HG03175 (cell line): Measurements from ENCODE around the gene MYO7B.

Source experiments
- ATAC-seq: cut with Tn5 transposase; IDR thresholded peaks from one replicate; pipeline ENCODE4 v1.9.1; 2021; ENCODE audit warnings: mild to moderate bottlenecking, moderate library complexity; ENCODE audit not compliant: unreplicated experiment

MYO7B gene

GRCh38 chr2:127551221-127551930, 15.9 kb downstream of the MYO7B start:
- ATAC-seq: no peak

- no peak for ATAC-seq
These were observed 16.9 kb downstream of the MYO7B start for GRCh38 chr2:127552336-127552735.

- ATAC-seq: no peak
These were observed 17.4 kb downstream of the MYO7B start for GRCh38 chr2:127552846-127553245.

GRCh38 chr2:127558911-127559310, 23.4 kb downstream of the MYO7B start:
- no peak for ATAC-seq

GRCh38 chr2:127559454-127559853, 24.0 kb downstream of the MYO7B start:
- no peak for ATAC-seq

- no peak for ATAC-seq
These were observed 24.9 kb downstream of the MYO7B start for GRCh38 chr2:127560201-127560930.

- ATAC-seq: no peak
These were observed 25.4 kb downstream of the MYO7B start for GRCh38 chr2:127560931-127561280.

GRCh38 chr2:127561371-127561770, 25.9 kb downstream of the MYO7B start:
- no peak for ATAC-seq

GRCh38 chr2:127562936-127563335, 27.5 kb downstream of the MYO7B start:
- ATAC-seq: no peak

- ATAC-seq: peak; percentile 96
These were observed 28.3 kb downstream of the MYO7B start for GRCh38 chr2:127563458-127564428.

GRCh38 chr2:127564429-127565260, 29.2 kb downstream of the MYO7B start:
- no peak for ATAC-seq

GRCh38 chr2:127565261-127566138, 30.0 kb downstream of the MYO7B start:
- no peak for ATAC-seq

- ATAC-seq: no peak
These were observed 30.6 kb downstream of the MYO7B start for GRCh38 chr2:127566139-127566417.

- ATAC-seq: no peak
These were observed 31.1 kb downstream of the MYO7B start for GRCh38 chr2:127566576-127566975.

GRCh38 chr2:127567351-127567854, 31.9 kb downstream of the MYO7B start:
- no peak for ATAC-seq

- ATAC-seq: no peak
These were observed 32.6 kb downstream of the MYO7B start for GRCh38 chr2:127568128-127568527.

- no peak for ATAC-seq
These were observed 34.2 kb downstream of the MYO7B start for GRCh38 chr2:127569666-127570065.

- no peak for ATAC-seq
These were observed 35.1 kb downstream of the MYO7B start for GRCh38 chr2:127570282-127571250.
